Tongue (tissue), 2 donors: ENCODE measurements around the gene ZFYVE26. TPM values are rescaled to one million over a fixed set of nuclear protein-coding genes. Genes with fewer than 3 reads are reported as not detected.
"Not testable (repeated sequence)": the region's sequence is repeated elsewhere in the genome, so short reads cannot be mapped to it uniquely, and the experiment has no call there.

Experiments used
- DNase-seq: peaks from one replicate; pipeline ENCODE4 v3.0.0-alpha.2; 2015
- total RNA-seq: library from RNA; depleted of rRNA; stranded (reverse); fragments of >200 nt; gene quantifications from one replicate; pipeline ENCODE4 v1.2.3, GENCODE V29; 2014

Gene ZFYVE26
- 17.4 TPM for total RNA-seq

GRCh38 chr14:67816326-67817002 is at the start of gene ZFYVE26:
ZFYVE26 (minus strand) TSS chr14:67816590; CDS start chr14:67815963, 627 bp downstream.
- DNase-seq: peak; percentile 99

- no peak for DNase-seq
Observed at GRCh38 chr14:67863223-67863622, 46.8 kb upstream of the ZFYVE26 start.

GRCh38 chr14:67859169-67859749 is 42.9 kb upstream of the ZFYVE26 start:
- no peak for DNase-seq

- DNase-seq: no peak
Observed at GRCh38 chr14:67857778-67858350, 41.5 kb upstream of the ZFYVE26 start.

- peak; percentile 10 for DNase-seq
Observed at GRCh38 chr14:67856827-67857226, 40.4 kb upstream of the ZFYVE26 start.

- DNase-seq: no peak
Observed at GRCh38 chr14:67853715-67854114, 37.3 kb upstream of the ZFYVE26 start.

- DNase-seq: no peak
Observed at GRCh38 chr14:67852926-67853604, 36.7 kb upstream of the ZFYVE26 start.

GRCh38 chr14:67851785-67852410 is 35.5 kb upstream of the ZFYVE26 start:
- DNase-seq: peak; percentile 21

- no peak for DNase-seq
Observed at GRCh38 chr14:67850066-67850830, 33.9 kb upstream of the ZFYVE26 start.

GRCh38 chr14:67846029-67846610 is 29.7 kb upstream of the ZFYVE26 start:
- no peak for DNase-seq

- peak; percentile 87 for DNase-seq
Observed at GRCh38 chr14:67837011-67837624, 20.7 kb upstream of the ZFYVE26 start.

- no peak for DNase-seq
Observed at GRCh38 chr14:67835596-67835995, 19.2 kb upstream of the ZFYVE26 start.

GRCh38 chr14:67833403-67833802 is 17.0 kb upstream of the ZFYVE26 start:
- DNase-seq: no peak

- no peak for DNase-seq
Observed at GRCh38 chr14:67831113-67831512, 14.7 kb upstream of the ZFYVE26 start.

GRCh38 chr14:67821121-67821520 is 4.7 kb upstream of the ZFYVE26 start:
- no peak for DNase-seq

- peak; percentile 3 for DNase-seq
Observed at GRCh38 chr14:67820428-67820971, 4.1 kb upstream of the ZFYVE26 start.

GRCh38 chr14:67819563-67820421 is 3.4 kb upstream of the ZFYVE26 start, which contains the start of gene RAD51B:
RAD51B (plus strand) TSS chr14:67819779.
- peak; percentile 94 for DNase-seq

GRCh38 chr14:67818476-67818875 is 2.1 kb upstream of the ZFYVE26 start:
- DNase-seq: not testable (repeated sequence)

- no peak for DNase-seq
Observed at GRCh38 chr14:67817750-67818438, 1.5 kb upstream of the ZFYVE26 start.
